Activated naive CD4-positive, alpha-beta T cell treated with anti-CD3 and anti-CD28 coated beads, Interleukin-2, amount 50 U/mL, for 24 hours (primary cell): Measurements from ENCODE around the gene OR52R1.

Source experiments
- H3K27ac Mint-ChIP-seq: one replicate; pipeline ENCODE4 v1.8.0; 2021; ENCODE audit warnings: mild to moderate bottlenecking, mixed read lengths
- H3K27me3 Mint-ChIP-seq: one replicate; pipeline ENCODE4 v1.8.0; 2021; ENCODE audit warnings: mixed read lengths
- H3K36me3 Mint-ChIP-seq: one replicate; pipeline ENCODE4 v1.8.0; 2021; ENCODE audit warnings: mixed read lengths
- H3K4me1 Mint-ChIP-seq: one replicate; pipeline ENCODE4 v1.8.0; 2021; ENCODE audit warnings: mixed read lengths
- H3K4me3 Mint-ChIP-seq: one replicate; pipeline ENCODE4 v1.8.0; 2021; ENCODE audit warnings: mild to moderate bottlenecking, mixed read lengths
- H3K9me3 Mint-ChIP-seq: one replicate; pipeline ENCODE4 v1.8.0; 2021; ENCODE audit warnings: mixed read lengths

OR52R1 gene

GRCh38 chr11:4768094-4768493 is 36.1 kb downstream of the OR52R1 start:
- Mint-ChIP-seq H3K4me3 (no peak overlapping the region), H3K27ac (no peak overlapping the region), H3K27me3 (peaks cover 3% of the 10 kb centered on the region), H3K36me3 (no peaks in the 10 kb centered on the region), H3K9me3 (peaks cover 5% of the 10 kb centered on the region), H3K4me1 (no peaks in the 10 kb centered on the region)

- H3K4me3 Mint-ChIP-seq, result no peak overlapping the region
Observed at GRCh38 chr11:4766420-4767043, 37.6 kb downstream of the OR52R1 start.

GRCh38 chr11:4763096-4763495 is 41.1 kb downstream of the OR52R1 start:
- H3K36me3 Mint-ChIP-seq, result no peaks in the 10 kb centered on the region

More at GRCh38 chr11:4766420-4767043, 37.6 kb downstream of the OR52R1 start:
- Mint-ChIP-seq H3K27me3 (peaks cover 1% of the 10 kb centered on the region), H3K36me3 (no peaks in the 10 kb centered on the region), H3K27ac (no peak overlapping the region), H3K4me1 (no peaks in the 10 kb centered on the region), H3K9me3 (peaks cover 5% of the 10 kb centered on the region)

More at GRCh38 chr11:4763096-4763495, 41.1 kb downstream of the OR52R1 start:
- H3K9me3 Mint-ChIP-seq, result no peaks in the 10 kb centered on the region
- H3K4me1 Mint-ChIP-seq, result no peaks in the 10 kb centered on the region
- no peak overlapping the region for H3K4me3 Mint-ChIP-seq
- no peaks in the 10 kb centered on the region for H3K27me3 Mint-ChIP-seq
- H3K27ac Mint-ChIP-seq, result no peak overlapping the region
